ENCODE data around the gene CAMK1D.

DNA sequence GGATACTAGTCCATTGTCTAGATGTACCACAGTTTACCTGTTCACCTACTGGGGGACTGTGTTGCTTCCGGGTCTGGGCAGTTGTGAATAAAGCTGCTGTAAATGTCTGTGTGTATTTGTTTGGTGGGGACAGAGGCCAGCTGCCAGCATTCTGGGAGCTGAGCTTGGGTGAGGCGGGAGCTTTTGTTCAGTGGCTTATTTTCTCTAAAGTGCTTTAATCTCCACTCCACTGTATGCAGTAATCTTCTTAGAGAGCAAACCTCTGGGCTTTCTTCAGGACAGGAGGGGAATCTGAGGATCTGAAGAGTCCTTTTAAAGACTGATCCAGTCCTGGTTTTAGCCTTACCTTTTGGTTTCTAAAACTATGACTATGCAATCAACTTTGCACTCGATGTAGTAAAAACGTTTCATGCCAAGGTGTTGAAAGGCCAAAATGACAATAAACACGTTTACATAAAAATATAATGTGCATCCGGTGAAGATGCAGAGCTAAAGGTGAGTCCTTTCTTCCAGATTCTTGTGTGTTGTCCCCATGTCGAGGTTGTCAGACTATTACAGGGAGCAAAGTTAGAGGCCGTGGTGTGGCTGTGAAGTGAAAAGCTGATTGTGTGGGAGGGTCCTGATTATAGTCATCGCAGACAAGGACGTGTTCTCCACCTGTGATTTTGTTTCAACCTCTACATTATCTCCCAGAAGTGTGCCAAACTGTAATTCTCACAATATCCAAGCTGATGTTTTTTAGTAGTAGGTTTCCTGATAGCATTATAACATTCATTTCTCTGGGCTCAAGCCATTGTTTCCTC lies 279.8 kb downstream of the CAMK1D start:
- TF ChIP-seq, protein P1, sequence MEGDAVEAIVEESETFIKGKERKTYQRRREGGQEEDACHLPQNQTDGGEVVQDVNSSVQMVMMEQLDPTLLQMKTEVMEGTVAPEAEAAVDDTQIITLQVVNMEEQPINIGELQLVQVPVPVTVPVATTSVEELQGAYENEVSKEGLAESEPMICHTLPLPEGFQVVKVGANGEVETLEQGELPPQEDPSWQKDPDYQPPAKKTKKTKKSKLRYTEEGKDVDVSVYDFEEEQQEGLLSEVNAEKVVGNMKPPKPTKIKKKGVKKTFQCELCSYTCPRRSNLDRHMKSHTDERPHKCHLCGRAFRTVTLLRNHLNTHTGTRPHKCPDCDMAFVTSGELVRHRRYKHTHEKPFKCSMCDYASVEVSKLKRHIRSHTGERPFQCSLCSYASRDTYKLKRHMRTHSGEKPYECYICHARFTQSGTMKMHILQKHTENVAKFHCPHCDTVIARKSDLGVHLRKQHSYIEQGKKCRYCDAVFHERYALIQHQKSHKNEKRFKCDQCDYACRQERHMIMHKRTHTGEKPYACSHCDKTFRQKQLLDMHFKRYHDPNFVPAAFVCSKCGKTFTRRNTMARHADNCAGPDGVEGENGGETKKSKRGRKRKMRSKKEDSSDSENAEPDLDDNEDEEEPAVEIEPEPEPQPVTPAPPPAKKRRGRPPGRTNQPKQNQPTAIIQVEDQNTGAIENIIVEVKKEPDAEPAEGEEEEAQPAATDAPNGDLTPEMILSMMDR (IDR thresholded peaks at IDR 0.05; ENCODE audit: extremely low read depth in 1 of 2, insufficient read depth in 1 of 2, low read depth in 1 of 2, low read length in 2 of 2) = no peak
- TF ChIP-seq MYC (IDR thresholded peaks at IDR 0.05; ENCODE audit: low read depth, low read length) = no peak

Data from endothelial cell of umbilical vein (primary cell).